HL-60 (cell line): Measurements from ENCODE around the gene ERC2.

ENCODE experiments used
- CTCF ChIP-seq: IDR thresholded peaks from one replicate; pipeline ENCODE4 v1.5.1; 2011; ENCODE audit warnings: low read length, control low read depth, inconsistent platforms; ENCODE audit not compliant: insufficient read depth
- POLR2AphosphoS5 ChIP-seq: IDR thresholded peaks from 2 replicates; pipeline ENCODE4 v1.6.1; 2012; ENCODE audit warnings: low read depth
- REST ChIP-seq: IDR thresholded peaks from 2 replicates; pipeline ENCODE4 v1.6.1; 2012; ENCODE audit warnings: low read depth; ENCODE audit not compliant: insufficient replicate concordance
- SPI1 ChIP-seq: IDR thresholded peaks from 2 replicates; pipeline ENCODE4 v1.6.1; 2012; ENCODE audit warnings: low read depth, mild to moderate bottlenecking, borderline replicate concordance

GRCh38 chr3:55893045-55893664, 575.1 kb downstream of the ERC2 start:
- TF ChIP-seq CTCF = no peak
- no peak for TF ChIP-seq POLR2AphosphoS5
- no peak for TF ChIP-seq REST
- no peak for TF ChIP-seq SPI1
